Small intestine (tissue), 7 donors: ENCODE data around the gene MAST2. TPM values are rescaled to one million over a fixed set of nuclear protein-coding genes. Genes with fewer than 3 reads are reported as not detected.

Experiments
- DNase-seq, 2 donors: peaks; one replicate each; pipeline versions ENCODE4 v3.0.0 to v3.0.0-alpha.2; 2013
- FAIRE-seq: peaks from 2 replicates; lab custom pipeline; 2012; peaks lifted over from hg19 to GRCh38; lab: Jason Lieb, UNC
- H3K27ac ChIP-seq, 3 donors: one replicate each; pipeline ENCODE4 v1.5.1; 2013; ENCODE audit warnings: low read length in 2 of 3, mild to moderate bottlenecking in 2 of 3, control low read depth in 1 of 3, inconsistent platforms in 1 of 3, low read depth in 1 of 3, moderate library complexity in 1 of 3
- H3K27me3 ChIP-seq, 3 donors: one replicate each; pipeline ENCODE4 v1.6.1; 2013; ENCODE audit warnings: low read length in 3 of 3, inconsistent platforms in 1 of 3; ENCODE audit not compliant: control insufficient read depth in 3 of 3, insufficient read depth in 3 of 3
- H3K36me3 ChIP-seq, 3 donors: one replicate each; pipeline ENCODE4 v1.6.1; 2013; ENCODE audit warnings: low read length in 3 of 3, inconsistent platforms in 1 of 3, low read depth in 1 of 3, mild to moderate bottlenecking in 1 of 3, moderate library complexity in 1 of 3; ENCODE audit not compliant: control insufficient read depth in 3 of 3, insufficient read depth in 2 of 3
- H3K4me1 ChIP-seq, 3 donors: one replicate each; pipeline ENCODE4 v1.6.1; 2013; ENCODE audit warnings: low read length in 2 of 3, inconsistent platforms in 1 of 3, low read depth in 1 of 3, mild to moderate bottlenecking in 1 of 3, moderate library complexity in 1 of 3; ENCODE audit not compliant: control insufficient read depth in 3 of 3, insufficient read depth in 2 of 3
- H3K4me3 ChIP-seq, 3 donors: one replicate each; pipeline ENCODE4 v1.5.1; 2013; ENCODE audit warnings: low read length in 3 of 3, control low read depth in 1 of 3, inconsistent platforms in 1 of 3, low read depth in 1 of 3, mild to moderate bottlenecking in 1 of 3, moderate library complexity in 1 of 3
- H3K9me3 ChIP-seq, 2 donors: one replicate each; pipeline ENCODE4 v1.6.1; 2013; ENCODE audit warnings: low read depth in 1 of 2, low read length in 1 of 2; ENCODE audit not compliant: control insufficient read depth in 2 of 2, insufficient read depth in 1 of 2
- WGBS, 3 donors: extraction: QIAGEN DNeasy Blood & Tissue Kit; methylation state at CpG; one replicate each; pipeline ENCODE4 v1.1.7; 2013; 5-methylcytosine and 5-hydroxymethylcytosine counted together
- polyA plus RNA-seq, 4 donors: library from polyadenylated mRNA; stranded (reverse) in 3 of 4; unstranded in 1 of 4; fragments of 200-250 nt in 3 of 4; fragments of 120-200 nt in 1 of 4; gene quantifications; one replicate each; pipeline versions ENCODE4 v1.2.1 to v1.2.3, GENCODE V29; 2013
- donor health status: healthy with polysubstance abuse.
- donor health status: control.
- donor health status: control.
- donor health status: Bipolar disorder and iron deficiency.
- donor health status: healthy.

Gene MAST2
- polyA plus RNA-seq, 4 donors = 23.3 to 70.2 (median 41.8) TPM

- H3K9me3 ChIP-seq = no peaks in the 10 kb centered on the region
- H3K27me3 ChIP-seq = no peaks in the 10 kb centered on the region
- DNase-seq (no peak), FAIRE-seq (no peak)
- no peak overlapping the region for H3K27ac ChIP-seq
- no peak overlapping the region for H3K4me3 ChIP-seq
- WGBS, 3 donors = 89 to 91% (median 90%) methylated on average over 7 of the region's 7 CpGs
- peaks cover 14 to 46% (median 25%) of the 10 kb centered on the region in 3 donors for H3K36me3 ChIP-seq
- H3K4me1 ChIP-seq = no peaks in the 10 kb centered on the region
These were observed 207.8 kb downstream of the MAST2 start for GRCh38 chr1:46011121-46011695.

GRCh38 chr1:46012236-46012635 is 208.8 kb downstream of the MAST2 start:
- FAIRE-seq = no peak
- Histone ChIP-seq H3K9me3 (no peaks in the 10 kb centered on the region), H3K4me3 (no peak overlapping the region), H3K36me3 (peaks cover 11 to 39% (median 19%) of the 10 kb centered on the region in 3 donors), H3K27ac (no peak overlapping the region), H3K4me1 (no peaks in the 10 kb centered on the region), H3K27me3 (no peaks in the 10 kb centered on the region)
- DNase-seq = no peak
- WGBS, 3 donors = 76 to 93% (median 84%) methylated on average over 1 of the region's 1 CpG

- Histone ChIP-seq H3K9me3 (no peaks in the 10 kb centered on the region), H3K4me1 (no peaks in the 10 kb centered on the region), H3K4me3 (no peak overlapping the region), H3K27me3 (no peaks in the 10 kb centered on the region), H3K36me3 (peaks cover 3 to 33% (median 14%) of the 10 kb centered on the region in 3 donors), H3K27ac (no peak overlapping the region)
- no peak for DNase-seq
- WGBS, 3 donors = 97 to 98% (median 97%) methylated on average over 3 of the region's 3 CpGs
- peak; percentile 5 for FAIRE-seq
These were observed 210.2 kb downstream of the MAST2 start for GRCh38 chr1:46013581-46013980.

- Histone ChIP-seq H3K4me1 (no peaks in the 10 kb centered on the region), H3K27ac (no peak overlapping the region), H3K27me3 (no peaks in the 10 kb centered on the region), H3K36me3 (peaks cover 3 to 28% (median 3%) of the 10 kb centered on the region in 3 donors), H3K4me3 (no peak overlapping the region), H3K9me3 (no peaks in the 10 kb centered on the region)
- DNase-seq (no peak), FAIRE-seq (no peak)
- 87 to 96% (median 93%) methylated on average over 6 of the region's 6 CpGs for WGBS, 3 donors
These were observed 214.6 kb downstream of the MAST2 start for GRCh38 chr1:46017876-46018503.

GRCh38 chr1:46019348-46019747 is 215.9 kb downstream of the MAST2 start:
- H3K27me3 ChIP-seq = no peaks in the 10 kb centered on the region
- peaks cover 3 to 36% (median 7%) of the 10 kb centered on the region in 3 donors for H3K36me3 ChIP-seq
- no peaks in the 10 kb centered on the region for H3K9me3 ChIP-seq
- DNase-seq = no peak
- H3K27ac ChIP-seq = no peak overlapping the region
- H3K4me1 ChIP-seq = no peaks in the 10 kb centered on the region
- FAIRE-seq = no peak
- 94 to 99% (median 94%) methylated on average over 7 of the region's 7 CpGs for WGBS, 3 donors
- H3K4me3 ChIP-seq = no peak overlapping the region

GRCh38 chr1:46020010-46020409 is 216.6 kb downstream of the MAST2 start:
- H3K27me3 ChIP-seq = no peaks in the 10 kb centered on the region
- FAIRE-seq = no peak
- H3K4me1 ChIP-seq = no peaks in the 10 kb centered on the region
- DNase-seq = no peak
- H3K36me3 ChIP-seq = peaks cover 3 to 39% (median 7%) of the 10 kb centered on the region in 3 donors
- WGBS, 3 donors = 73 to 91% (median 91%) methylated on average over 4 of the region's 4 CpGs
- H3K27ac ChIP-seq = no peak overlapping the region
- no peaks in the 10 kb centered on the region for H3K9me3 ChIP-seq
- H3K4me3 ChIP-seq = no peak overlapping the region

- H3K4me1 ChIP-seq = no peaks in the 10 kb centered on the region
- WGBS, 3 donors = 96 to 100% (median 98%) methylated on average over 2 of the region's 2 CpGs
- DNase-seq (peak in 1 of 2 donors; percentile 17), FAIRE-seq (no peak)
- peaks cover 3 to 46% (median 7%) of the 10 kb centered on the region in 3 donors for H3K36me3 ChIP-seq
- H3K9me3 ChIP-seq = no peaks in the 10 kb centered on the region
- H3K4me3 ChIP-seq = no peak overlapping the region
- no peaks in the 10 kb centered on the region for H3K27me3 ChIP-seq
- no peak overlapping the region for H3K27ac ChIP-seq
These were observed 217.9 kb downstream of the MAST2 start for GRCh38 chr1:46021046-46021996.

- Histone ChIP-seq H3K36me3 (peaks cover 13 to 83% (median 14%) of the 10 kb centered on the region in 3 donors), H3K4me3 (no peak overlapping the region), H3K9me3 (no peaks in the 10 kb centered on the region), H3K27me3 (no peaks in the 10 kb centered on the region), H3K27ac (no peak overlapping the region), H3K4me1 (no peaks in the 10 kb centered on the region)
- FAIRE-seq = no peak
- WGBS, 3 donors = 91 to 95% (median 91%) methylated on average over 3 of the region's 3 CpGs
- DNase-seq = no peak
These were observed 223.1 kb downstream of the MAST2 start for GRCh38 chr1:46026531-46026930.
